Upper lobe of left lung (tissue), 4 donors: ENCODE measurements around the gene GRID1.

Experiments used
- CTCF ChIP-seq, 6 experiments: fragments of 450-650 bp in 4 of 6; fragments of 200-600 bp in 2 of 6; sonication (generic) in 2 of 6; IDR thresholded peaks; one replicate each; pipeline ENCODE4 v1.5.1; 2016 to 2019; ENCODE audit warnings: antibody characterized with exemption in 6 of 6
- POLR2A ChIP-seq, 4 donors: fragments of 450-650 bp; IDR thresholded peaks; one replicate each; pipeline ENCODE4 v1.5.1; 2016 to 2017; ENCODE audit warnings: antibody characterized with exemption in 4 of 4, mild to moderate bottlenecking in 2 of 4

- TF ChIP-seq CTCF (IDR thresholded peaks at IDR 0.05) (no peak), POLR2A (IDR thresholded peaks at IDR 0.05) (no peak)
These were observed 5.9 kb downstream of the GRID1 start for GRCh38 chr10:86360657-86361056.
